Activated T-cell treated with anti-CD3 and anti-CD28 coated beads, Interleukin-2, amount 50 U/mL, for 24 hours (primary cell): ENCODE data around the gene UTS2.

ENCODE experiments used
- DNase-seq: peaks from one replicate; pipeline ENCODE4 v3.0.0-alpha.2; 2020
- H3K27ac Mint-ChIP-seq: 2 replicates; pipeline ENCODE4 v1.8.0; 2020; ENCODE audit warnings: mild to moderate bottlenecking, mixed read lengths
- H3K27me3 Mint-ChIP-seq: 2 replicates; pipeline ENCODE4 v1.8.0; 2020; ENCODE audit warnings: mixed read lengths
- H3K36me3 Mint-ChIP-seq: 2 replicates; pipeline ENCODE4 v1.8.0; 2020; ENCODE audit warnings: low read depth, mixed read lengths
- H3K4me1 Mint-ChIP-seq: 2 replicates; pipeline ENCODE4 v1.8.0; 2020; ENCODE audit warnings: low read depth, mixed read lengths
- H3K4me3 Mint-ChIP-seq: 2 replicates; pipeline ENCODE4 v1.8.0; 2020; ENCODE audit warnings: mild to moderate bottlenecking, moderate library complexity, mixed read lengths
- H3K9me3 Mint-ChIP-seq: 2 replicates; pipeline ENCODE4 v1.8.0; 2020; ENCODE audit warnings: mixed read lengths

UTS2 gene

DNA sequence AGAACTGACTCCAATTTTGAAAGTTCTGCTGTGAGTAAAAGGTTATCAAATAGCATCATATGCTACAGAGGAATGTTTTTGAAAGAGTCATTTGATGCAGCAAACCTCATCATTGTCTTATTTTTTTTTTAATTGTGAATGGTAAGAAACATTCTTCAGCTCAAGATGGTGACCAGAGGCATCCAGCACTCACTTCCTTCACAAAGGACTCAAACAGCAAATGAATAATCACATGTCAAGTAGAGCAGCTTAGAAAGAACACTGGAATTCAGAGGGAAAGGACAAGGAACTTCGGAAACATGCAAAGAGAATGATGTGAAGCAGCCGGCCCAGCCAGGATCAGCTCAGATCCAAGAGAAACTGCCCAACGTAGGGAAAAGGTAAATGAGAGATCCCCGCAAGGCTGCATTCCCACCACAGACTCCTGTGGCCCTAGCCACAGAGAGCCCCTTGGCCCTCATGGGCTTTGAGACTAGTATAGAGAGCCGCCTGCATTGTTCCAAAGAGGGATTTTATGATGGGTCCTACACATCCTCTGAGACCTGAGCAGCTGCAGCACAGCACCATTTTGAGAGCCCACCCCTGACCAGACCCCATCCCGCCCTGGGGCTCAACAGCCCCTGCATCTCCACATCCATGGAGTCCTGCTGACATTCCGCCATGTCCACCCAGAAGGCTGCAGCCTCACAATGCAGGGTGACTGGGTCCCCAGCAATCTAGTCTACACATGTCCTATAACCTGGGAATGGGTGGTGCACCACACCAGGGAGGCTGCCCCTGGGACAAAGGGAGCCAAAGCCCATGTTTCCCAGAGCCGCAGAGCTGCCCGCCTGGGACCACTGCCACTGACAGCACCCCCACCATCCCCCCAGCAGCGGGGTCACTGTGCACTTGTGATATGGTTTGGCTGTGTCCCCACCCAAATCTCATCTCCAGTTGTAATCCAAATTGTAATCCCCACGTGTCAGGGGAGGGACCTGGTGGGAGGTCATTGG is 21.2 kb upstream of the UTS2 start:
- H3K4me1 Mint-ChIP-seq: peaks cover 2% of the 10 kb centered on the region
- no peak overlapping the region for H3K4me3 Mint-ChIP-seq
- no peaks in the 10 kb centered on the region for H3K36me3 Mint-ChIP-seq
- DNase-seq: no peak
- H3K9me3 Mint-ChIP-seq: peaks cover 7% of the 10 kb centered on the region
- peaks cover 8% of the 10 kb centered on the region for H3K27me3 Mint-ChIP-seq
- H3K27ac Mint-ChIP-seq: no peak overlapping the region

DNA sequence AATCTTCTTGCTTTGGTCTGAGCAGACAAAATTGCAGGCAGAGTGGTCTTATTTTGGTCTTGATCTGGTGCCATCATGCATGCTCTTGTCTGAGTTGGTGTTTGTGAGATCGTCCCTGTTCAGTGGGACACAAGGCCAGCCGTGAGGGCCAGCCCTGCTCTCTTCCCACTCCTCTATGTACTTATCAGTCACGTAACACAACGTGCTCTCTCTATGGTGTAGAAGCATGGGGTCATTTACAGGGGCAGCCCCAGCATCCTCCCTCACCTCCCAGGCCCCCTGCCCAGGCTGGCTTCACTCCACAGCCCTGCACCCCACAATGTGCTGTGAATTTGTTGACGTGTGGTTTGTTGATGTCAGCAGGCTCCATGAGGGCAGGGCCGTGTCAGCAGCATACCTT is 18.3 kb upstream of the UTS2 start:
- H3K9me3 Mint-ChIP-seq: no peaks in the 10 kb centered on the region
- H3K36me3 Mint-ChIP-seq: no peaks in the 10 kb centered on the region
- H3K27me3 Mint-ChIP-seq: peaks cover 6% of the 10 kb centered on the region

DNA sequence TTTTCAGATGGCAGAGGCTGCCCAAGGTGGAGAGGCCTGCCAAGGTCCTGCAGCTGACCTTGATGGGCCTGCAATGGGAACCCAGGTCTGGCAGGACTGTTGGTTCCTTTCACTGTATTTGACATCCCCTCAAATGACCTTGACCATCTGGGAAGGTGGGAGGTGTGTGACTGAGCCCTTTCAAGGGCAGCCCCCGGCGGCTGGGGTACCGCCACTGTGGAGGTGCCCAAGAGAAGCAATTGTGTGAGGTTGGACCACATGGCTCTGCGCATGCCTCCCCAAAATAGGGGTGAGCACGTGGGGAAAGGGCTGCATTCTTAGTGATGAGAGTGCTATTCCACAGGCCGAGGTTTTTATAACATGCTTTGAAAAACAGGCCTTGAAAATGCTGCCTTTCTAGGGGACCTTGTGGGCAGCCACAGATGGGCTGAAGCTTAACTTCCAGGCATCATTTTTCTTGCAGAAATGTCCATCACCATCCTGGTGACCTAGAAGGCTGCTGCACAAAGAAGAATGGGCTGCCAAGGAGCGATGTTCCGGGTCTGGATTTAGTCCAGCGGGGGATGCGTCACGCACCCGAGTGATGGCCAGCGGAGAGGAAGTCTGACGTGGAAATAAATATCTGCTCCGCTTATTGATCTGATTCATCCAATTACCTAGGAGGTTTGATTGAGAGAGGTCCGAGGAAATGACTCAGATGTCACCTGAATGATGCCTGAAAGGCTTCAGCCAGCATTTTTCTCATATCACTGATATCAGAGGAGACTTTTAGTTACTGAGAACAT is 16.5 kb upstream of the UTS2 start:
- no peak overlapping the region for H3K27ac Mint-ChIP-seq
- H3K4me3 Mint-ChIP-seq: no peak overlapping the region
- no peaks in the 10 kb centered on the region for H3K9me3 Mint-ChIP-seq
- no peaks in the 10 kb centered on the region for H3K4me1 Mint-ChIP-seq
- no peak for DNase-seq
- peaks cover 3% of the 10 kb centered on the region for H3K27me3 Mint-ChIP-seq
- H3K36me3 Mint-ChIP-seq: no peaks in the 10 kb centered on the region

More for the DNA sequence above, 18.3 kb upstream of the UTS2 start:
- Mint-ChIP-seq H3K4me1 (no peaks in the 10 kb centered on the region), H3K27ac (no peak overlapping the region), H3K4me3 (no peak overlapping the region)
- no peak for DNase-seq

DNA sequence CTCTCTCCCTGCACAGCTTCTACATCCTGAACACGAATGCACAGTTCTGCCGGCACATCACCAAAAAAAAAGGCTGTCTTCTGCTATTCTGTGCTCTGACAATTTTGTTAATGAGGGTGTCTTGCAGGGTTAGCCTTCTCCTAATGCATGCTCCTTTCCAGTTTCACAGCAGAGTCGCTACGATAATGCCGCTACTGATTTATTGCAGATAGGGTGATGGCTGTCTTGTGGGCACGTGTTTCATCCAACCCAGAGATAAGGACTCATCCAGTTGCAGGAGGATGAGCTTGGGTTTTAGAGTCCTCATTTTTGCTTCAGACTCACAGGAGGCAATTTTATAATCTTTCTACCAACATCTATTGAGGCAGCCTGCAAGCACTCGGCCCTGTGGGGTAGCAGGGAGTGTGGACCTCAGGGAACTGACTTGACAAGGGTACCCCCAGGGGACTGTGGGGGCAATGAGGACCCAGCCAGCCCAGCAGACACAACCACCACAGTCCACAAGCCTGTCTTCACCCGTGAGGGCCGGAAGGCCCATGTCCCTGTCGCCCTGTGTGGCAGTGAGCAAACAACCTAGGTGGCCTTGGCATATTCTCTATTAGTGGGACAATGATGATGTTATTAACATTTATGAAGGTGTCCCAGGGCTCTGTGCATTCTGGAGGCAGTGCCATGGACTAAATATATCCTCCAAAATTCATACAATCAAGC is 15.4 kb upstream of the UTS2 start:
- H3K9me3 Mint-ChIP-seq: no peaks in the 10 kb centered on the region
- no peaks in the 10 kb centered on the region for H3K4me1 Mint-ChIP-seq
- H3K27me3 Mint-ChIP-seq: peaks cover 2% of the 10 kb centered on the region
- DNase-seq: no peak
- H3K36me3 Mint-ChIP-seq: no peaks in the 10 kb centered on the region
- no peak overlapping the region for H3K4me3 Mint-ChIP-seq
- H3K27ac Mint-ChIP-seq: no peak overlapping the region

DNA sequence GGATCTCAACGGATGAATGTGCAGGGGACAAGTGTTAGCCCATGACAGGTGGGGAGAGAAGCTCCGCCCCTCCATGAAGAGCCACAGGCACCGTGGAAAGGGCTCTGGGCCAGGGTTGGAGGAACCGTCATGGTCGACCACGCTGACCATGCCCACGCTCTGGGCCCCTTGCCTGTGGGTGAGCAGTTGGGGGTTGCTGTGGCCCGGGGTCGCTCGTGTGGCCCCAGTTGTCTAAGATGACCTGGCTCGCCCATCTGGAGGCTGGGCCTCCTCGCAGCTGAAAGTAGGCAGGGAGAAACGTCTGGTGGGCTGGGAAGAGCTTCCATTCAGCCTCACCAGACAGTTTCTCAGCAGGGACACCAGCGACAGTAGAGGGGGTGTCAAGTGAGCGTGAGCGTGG is 13.1 kb upstream of the UTS2 start:
- no peak overlapping the region for H3K4me3 Mint-ChIP-seq

DNA sequence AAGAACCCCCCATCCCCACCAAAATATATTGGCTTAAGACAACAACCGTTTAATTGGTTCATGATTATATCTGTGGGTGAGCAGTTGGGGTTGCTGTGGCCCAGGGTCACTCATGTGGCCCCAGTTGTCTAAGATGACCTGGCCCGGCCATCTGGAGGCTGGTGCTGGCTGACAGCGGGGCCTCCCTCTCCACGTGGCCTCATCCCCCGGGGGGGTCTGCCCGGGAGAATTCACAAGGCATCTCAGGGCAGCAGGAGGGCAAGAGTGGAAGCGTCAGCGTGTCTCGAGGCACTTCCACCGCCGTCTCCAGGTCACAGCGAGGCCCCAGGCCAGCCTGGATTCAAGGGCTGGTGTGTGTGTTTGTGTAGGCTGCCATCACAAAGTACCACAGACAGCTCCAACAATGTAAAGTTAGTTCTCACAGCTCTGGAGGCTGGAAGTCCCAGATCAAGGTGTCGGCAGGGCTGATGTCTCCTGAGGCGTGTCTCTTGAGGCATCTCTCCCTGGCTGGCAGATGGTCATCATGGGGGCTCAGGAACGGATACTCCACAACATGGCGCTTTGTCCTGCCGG is 11.0 kb upstream of the UTS2 start:
- H3K4me3 Mint-ChIP-seq: no peak overlapping the region
- H3K9me3 Mint-ChIP-seq: no peaks in the 10 kb centered on the region
- no peak for DNase-seq
- H3K4me1 Mint-ChIP-seq: no peaks in the 10 kb centered on the region
- H3K36me3 Mint-ChIP-seq: no peaks in the 10 kb centered on the region
- H3K27ac Mint-ChIP-seq: no peak overlapping the region
- no peaks in the 10 kb centered on the region for H3K27me3 Mint-ChIP-seq

More for the DNA sequence above, 13.1 kb upstream of the UTS2 start:
- H3K27ac Mint-ChIP-seq: no peak overlapping the region
- H3K36me3 Mint-ChIP-seq: no peaks in the 10 kb centered on the region
- no peak for DNase-seq
- no peaks in the 10 kb centered on the region for H3K4me1 Mint-ChIP-seq
- H3K9me3 Mint-ChIP-seq: no peaks in the 10 kb centered on the region
- H3K27me3 Mint-ChIP-seq: no peaks in the 10 kb centered on the region

DNA sequence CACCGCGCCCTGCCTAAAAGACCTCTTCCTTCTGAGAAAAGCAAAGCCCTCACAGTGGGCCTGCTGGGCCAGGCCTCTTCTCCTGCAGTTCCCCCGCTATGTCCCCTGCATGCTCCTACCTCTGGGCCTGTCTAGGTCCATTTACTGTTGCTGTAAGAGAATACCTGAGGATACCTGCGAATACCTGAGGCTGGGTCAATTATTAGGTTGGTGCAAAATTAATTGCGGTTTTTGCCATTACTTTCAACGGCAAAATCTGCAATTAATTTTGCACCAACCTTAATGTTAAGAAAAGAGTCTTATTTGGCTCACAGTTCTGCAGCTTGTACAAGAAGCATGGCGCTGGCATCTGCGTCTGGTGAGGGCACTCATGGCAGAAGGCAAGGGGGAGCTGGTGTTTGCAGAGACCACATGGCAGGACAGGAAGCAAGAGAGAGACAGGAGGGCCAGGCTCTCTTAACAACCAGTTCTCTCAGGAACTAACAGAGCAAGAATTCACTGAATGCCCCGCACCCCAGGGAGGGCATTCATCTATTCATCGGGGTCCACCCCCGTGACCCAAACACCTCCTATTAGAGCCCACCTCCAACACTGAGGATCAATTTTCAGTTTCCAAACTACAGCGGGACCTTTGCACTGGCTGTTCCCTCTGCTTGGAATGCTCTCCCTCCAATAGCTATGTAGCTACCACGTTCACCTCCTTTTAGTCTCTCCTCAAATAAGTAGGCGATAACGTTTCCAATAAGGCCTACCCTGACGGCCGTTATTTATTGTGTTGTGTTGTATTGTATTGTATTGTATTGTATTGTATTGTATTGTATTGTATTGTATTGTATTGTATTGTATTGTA is 9.6 kb upstream of the UTS2 start:
- H3K27ac Mint-ChIP-seq: no peak overlapping the region
- no peaks in the 10 kb centered on the region for H3K9me3 Mint-ChIP-seq
- H3K4me1 Mint-ChIP-seq: no peaks in the 10 kb centered on the region
- no peaks in the 10 kb centered on the region for H3K27me3 Mint-ChIP-seq
- H3K4me3 Mint-ChIP-seq: no peak overlapping the region
- no peak for DNase-seq
- H3K36me3 Mint-ChIP-seq: no peaks in the 10 kb centered on the region

DNA sequence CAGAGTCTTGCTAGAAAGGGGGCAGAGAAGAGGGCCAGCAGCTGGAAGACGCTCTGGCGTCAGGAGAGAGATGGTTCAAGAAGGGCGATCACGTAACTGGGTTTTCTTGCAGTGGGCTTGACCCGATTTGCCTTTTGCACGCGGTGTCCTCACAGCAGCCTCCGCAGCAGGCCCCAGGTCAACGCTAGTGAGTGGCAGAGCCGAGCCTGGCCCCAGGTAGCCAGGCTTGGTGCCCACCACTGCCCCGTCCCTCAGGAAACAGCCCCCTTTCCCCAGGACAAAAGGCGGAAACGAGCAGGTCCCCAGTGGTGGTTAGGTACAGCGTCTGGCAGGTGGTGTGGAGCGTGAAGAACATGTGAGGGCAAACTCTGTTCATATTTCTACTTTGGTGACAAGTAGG is 8.6 kb upstream of the UTS2 start:
- no peaks in the 10 kb centered on the region for H3K36me3 Mint-ChIP-seq
- H3K9me3 Mint-ChIP-seq: no peaks in the 10 kb centered on the region
- no peak for DNase-seq
- H3K4me1 Mint-ChIP-seq: no peaks in the 10 kb centered on the region
- no peak overlapping the region for H3K27ac Mint-ChIP-seq
- no peak overlapping the region for H3K4me3 Mint-ChIP-seq
- no peaks in the 10 kb centered on the region for H3K27me3 Mint-ChIP-seq

DNA sequence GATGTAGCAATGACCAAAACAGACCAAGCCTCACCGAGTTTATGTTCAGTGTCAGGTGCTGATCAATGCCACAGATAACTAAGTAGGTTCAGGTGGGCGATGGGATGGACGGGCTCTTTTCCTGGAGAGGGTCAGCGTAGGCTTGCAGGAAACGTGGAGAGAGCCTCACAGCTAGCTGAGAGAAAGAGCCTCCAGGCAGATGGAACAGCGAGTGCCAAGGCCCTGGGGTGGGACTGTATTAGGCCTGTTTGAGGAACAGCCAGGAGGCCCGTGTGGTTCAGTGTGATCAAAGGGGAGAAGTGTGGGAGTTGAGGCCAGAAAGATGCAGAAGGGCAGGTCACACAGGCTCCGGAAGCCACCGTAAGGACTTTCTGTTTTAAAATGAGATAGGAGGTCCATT is 7.3 kb upstream of the UTS2 start:
- no peak for DNase-seq
- no peaks in the 10 kb centered on the region for H3K36me3 Mint-ChIP-seq
- H3K27me3 Mint-ChIP-seq: no peaks in the 10 kb centered on the region
- H3K4me1 Mint-ChIP-seq: peaks cover 2% of the 10 kb centered on the region
- no peak overlapping the region for H3K4me3 Mint-ChIP-seq
- H3K9me3 Mint-ChIP-seq: no peaks in the 10 kb centered on the region
- H3K27ac Mint-ChIP-seq: no peak overlapping the region

DNA sequence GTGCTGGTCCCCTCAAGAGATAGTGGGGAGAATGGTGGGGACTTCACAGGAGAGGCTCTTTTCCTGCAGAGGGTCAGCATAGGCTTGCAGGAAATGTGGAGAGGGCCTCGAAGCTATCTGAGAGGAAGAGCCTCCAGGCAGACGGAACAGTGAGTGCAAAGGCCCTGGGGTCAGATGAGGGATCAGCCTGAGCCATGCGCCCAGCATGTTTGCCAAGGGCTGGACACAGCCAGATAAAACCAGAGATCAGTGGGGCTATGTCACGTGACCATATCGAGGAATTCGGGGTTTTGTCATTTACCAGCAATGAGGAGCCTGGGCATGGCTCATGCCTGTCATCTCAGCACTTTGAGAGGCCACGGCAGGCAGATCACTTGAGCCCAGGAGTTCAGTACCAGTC is 6.5 kb upstream of the UTS2 start:
- no peak overlapping the region for H3K27ac Mint-ChIP-seq
- H3K27me3 Mint-ChIP-seq: peaks cover 1% of the 10 kb centered on the region
- peaks cover 2% of the 10 kb centered on the region for H3K4me1 Mint-ChIP-seq
- H3K9me3 Mint-ChIP-seq: no peaks in the 10 kb centered on the region
- H3K4me3 Mint-ChIP-seq: no peak overlapping the region
- H3K36me3 Mint-ChIP-seq: no peaks in the 10 kb centered on the region
- DNase-seq: no peak

DNA sequence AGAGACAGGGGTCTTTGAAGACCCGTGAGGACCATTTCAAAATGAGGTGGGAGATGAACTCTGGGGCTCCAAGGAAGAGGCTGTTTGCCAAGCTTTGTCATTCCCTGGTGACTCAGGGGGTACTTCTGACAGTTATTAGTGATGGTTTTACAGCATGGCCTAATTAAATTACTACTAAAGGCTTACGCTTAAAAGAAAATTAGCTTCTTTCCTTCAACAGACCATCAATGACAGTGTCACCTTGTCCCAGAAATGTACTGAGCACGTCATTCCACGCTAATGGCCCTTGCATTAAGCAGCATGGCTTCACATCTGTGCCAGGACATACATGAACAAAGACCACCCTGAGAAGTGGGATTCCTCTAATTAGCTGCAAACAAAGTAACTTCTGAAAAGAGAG is 5.1 kb upstream of the UTS2 start:
- Mint-ChIP-seq H3K27me3 (peaks cover 3% of the 10 kb centered on the region), H3K4me3 (no peak overlapping the region), H3K36me3 (no peaks in the 10 kb centered on the region), H3K9me3 (no peaks in the 10 kb centered on the region), H3K4me1 (peaks cover 2% of the 10 kb centered on the region), H3K27ac (no peak overlapping the region)
- DNase-seq: no peak

DNA sequence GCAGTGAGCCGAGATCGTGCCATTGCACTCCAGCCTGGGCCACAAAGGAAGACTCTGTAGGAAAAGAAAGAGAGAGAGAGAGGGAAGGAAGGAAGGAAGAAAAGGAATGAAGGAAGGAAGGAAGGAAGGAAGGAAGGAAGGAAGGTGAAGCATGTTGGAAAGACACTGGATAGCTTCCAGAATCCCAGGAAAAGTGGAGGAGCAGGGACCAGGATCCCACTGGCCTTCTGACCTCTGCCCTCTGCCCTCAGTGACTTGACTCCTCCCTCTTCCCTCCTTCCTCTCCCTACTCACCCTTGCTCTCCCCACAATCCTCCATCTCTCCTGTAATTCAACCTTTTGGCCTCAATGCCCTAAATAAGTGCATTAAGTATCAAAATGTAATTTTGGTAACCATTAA is 4.1 kb upstream of the UTS2 start:
- Mint-ChIP-seq H3K36me3 (no peaks in the 10 kb centered on the region), H3K4me1 (peaks cover 2% of the 10 kb centered on the region), H3K27ac (no peak overlapping the region), H3K9me3 (no peaks in the 10 kb centered on the region), H3K4me3 (no peak overlapping the region), H3K27me3 (peaks cover 3% of the 10 kb centered on the region)
- DNase-seq: no peak

DNA sequence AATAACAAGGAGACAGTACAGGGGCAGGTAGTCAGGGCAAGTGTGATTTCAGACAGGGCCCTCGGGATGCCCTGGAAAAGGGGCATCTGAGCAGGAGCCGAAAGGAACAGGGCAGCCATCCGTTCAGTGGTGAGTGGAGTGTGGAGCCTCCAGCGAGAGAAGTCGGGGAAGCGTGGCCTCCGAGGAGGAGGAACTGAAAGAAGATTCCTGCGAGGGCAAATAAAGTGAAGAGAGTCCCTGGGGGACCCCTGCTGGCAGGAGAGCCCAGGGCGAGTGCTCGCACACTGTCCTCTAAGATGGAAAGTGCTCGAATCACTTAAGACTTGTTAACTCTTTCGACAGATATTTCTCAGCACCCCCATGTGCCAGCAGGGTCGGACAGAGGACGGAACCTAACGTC is 3.5 kb upstream of the UTS2 start:
- H3K4me3 Mint-ChIP-seq: no peak overlapping the region
- H3K9me3 Mint-ChIP-seq: no peaks in the 10 kb centered on the region
- peaks cover 2% of the 10 kb centered on the region for H3K4me1 Mint-ChIP-seq
- no peak for DNase-seq
- H3K36me3 Mint-ChIP-seq: no peaks in the 10 kb centered on the region
- no peak overlapping the region for H3K27ac Mint-ChIP-seq
- peaks cover 5% of the 10 kb centered on the region for H3K27me3 Mint-ChIP-seq

DNA sequence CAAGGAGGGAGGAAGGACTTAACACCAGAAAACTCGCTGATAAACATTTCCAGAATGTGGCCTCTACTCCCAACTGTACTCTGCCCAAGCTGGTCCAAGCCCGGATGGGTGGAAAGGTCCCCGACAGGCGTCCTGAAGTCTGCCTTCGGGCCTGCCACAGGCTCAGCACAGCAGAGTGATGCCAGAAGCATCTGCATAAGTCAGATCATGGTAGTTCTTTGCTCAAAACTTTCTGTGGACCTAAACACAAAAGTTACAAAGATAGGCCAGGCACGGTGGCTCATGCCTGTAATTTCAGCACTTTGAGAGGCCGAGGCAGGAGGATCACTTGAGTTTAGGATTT is 790 bp upstream of the UTS2 start:
- Mint-ChIP-seq H3K4me3 (no peak overlapping the region), H3K9me3 (no peaks in the 10 kb centered on the region), H3K27me3 (peaks cover 10% of the 10 kb centered on the region), H3K36me3 (no peaks in the 10 kb centered on the region), H3K4me1 (peaks cover 2% of the 10 kb centered on the region), H3K27ac (no peak overlapping the region)
- DNase-seq: no peak
